ENCODE measurements around the gene AXIN2.

DNA sequence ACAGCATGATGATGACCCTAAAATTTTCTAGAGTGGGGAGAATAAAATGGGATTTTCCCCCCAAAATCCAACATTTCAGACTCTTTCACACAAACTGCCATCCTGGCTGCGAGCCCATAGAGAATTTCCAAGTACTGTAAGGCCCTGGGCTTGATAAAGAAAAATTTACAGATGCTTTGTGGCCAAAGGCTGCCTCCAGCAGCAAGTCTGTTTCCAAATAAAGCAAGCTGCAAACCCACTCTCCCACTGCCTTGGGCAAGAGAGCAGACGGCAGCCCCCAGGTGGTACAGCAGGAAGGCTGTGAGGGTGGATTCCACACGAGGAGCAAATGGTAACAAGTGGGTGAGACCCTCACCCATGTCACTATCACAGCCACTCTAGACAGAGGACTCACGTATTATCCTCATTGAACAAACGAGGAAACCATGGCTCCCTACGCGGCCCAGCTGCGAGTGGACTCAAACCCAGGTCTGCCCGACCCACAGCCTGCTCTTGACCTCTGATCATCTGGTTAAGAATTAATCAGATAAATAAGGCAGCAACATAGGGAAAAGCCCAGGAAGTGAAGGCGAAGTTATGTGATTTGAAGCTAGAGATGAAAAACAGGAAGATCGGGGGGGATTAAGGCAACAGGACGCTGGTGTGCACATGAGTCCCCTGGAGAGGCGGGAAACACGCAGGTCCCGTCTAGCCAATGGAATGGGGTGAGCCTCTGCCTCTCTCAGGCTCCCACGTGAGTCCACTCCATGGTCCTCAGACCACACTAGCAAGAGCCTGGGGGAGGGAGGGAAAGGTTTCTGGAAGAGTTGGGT is 37.4 kb downstream of the AXIN2 start:
- TF ChIP-seq, protein P1, sequence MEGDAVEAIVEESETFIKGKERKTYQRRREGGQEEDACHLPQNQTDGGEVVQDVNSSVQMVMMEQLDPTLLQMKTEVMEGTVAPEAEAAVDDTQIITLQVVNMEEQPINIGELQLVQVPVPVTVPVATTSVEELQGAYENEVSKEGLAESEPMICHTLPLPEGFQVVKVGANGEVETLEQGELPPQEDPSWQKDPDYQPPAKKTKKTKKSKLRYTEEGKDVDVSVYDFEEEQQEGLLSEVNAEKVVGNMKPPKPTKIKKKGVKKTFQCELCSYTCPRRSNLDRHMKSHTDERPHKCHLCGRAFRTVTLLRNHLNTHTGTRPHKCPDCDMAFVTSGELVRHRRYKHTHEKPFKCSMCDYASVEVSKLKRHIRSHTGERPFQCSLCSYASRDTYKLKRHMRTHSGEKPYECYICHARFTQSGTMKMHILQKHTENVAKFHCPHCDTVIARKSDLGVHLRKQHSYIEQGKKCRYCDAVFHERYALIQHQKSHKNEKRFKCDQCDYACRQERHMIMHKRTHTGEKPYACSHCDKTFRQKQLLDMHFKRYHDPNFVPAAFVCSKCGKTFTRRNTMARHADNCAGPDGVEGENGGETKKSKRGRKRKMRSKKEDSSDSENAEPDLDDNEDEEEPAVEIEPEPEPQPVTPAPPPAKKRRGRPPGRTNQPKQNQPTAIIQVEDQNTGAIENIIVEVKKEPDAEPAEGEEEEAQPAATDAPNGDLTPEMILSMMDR (IDR thresholded peaks at IDR 0.05; ENCODE audit: borderline replicate concordance, extremely low read depth, low read length, poor library complexity, severe bottlenecking): no peak
- no peak for TF ChIP-seq EZH2 (IDR thresholded peaks at IDR 0.05; ENCODE audit: borderline replicate concordance, low read depth, low read length, severe bottlenecking)
